Stimulated activated CD4-positive, alpha-beta T cell treated with anti-CD3 and anti-CD28 coated beads, Interleukin-1b, Interleukin-23, amount 100 ng/mL, for 24 hours (primary cell): Measurements from ENCODE around the gene MEGF6.

Experiments
- DNase-seq, 4 experiments: peaks; one replicate each; pipeline ENCODE4 v3.0.0-alpha.2; 2020; ENCODE audit warnings: low read depth in 4 of 4, low spot score in 1 of 4

Gene MEGF6

GRCh38 chr1:3560251-3560871 is 50.9 kb downstream of the MEGF6 start:
- DNase-seq: no peak

GRCh38 chr1:3558036-3558726 is 53.1 kb downstream of the MEGF6 start:
- no peak for DNase-seq

- DNase-seq: no peak
These were observed 53.9 kb downstream of the MEGF6 start for GRCh38 chr1:3557366-3557765.

- no peak for DNase-seq
These were observed 55.0 kb downstream of the MEGF6 start for GRCh38 chr1:3556336-3556735.

GRCh38 chr1:3555131-3555920 is 56.0 kb downstream of the MEGF6 start:
- DNase-seq: no peak

- no peak for DNase-seq
These were observed 57.4 kb downstream of the MEGF6 start for GRCh38 chr1:3553940-3554223.

- no peak for DNase-seq
These were observed 58.0 kb downstream of the MEGF6 start for GRCh38 chr1:3553166-3553939.

- DNase-seq: no peak
These were observed 58.6 kb downstream of the MEGF6 start for GRCh38 chr1:3552751-3553150.

GRCh38 chr1:3552176-3552575 is 59.1 kb downstream of the MEGF6 start:
- no peak for DNase-seq

GRCh38 chr1:3551711-3552110 is 59.6 kb downstream of the MEGF6 start:
- no peak for DNase-seq

- no peak for DNase-seq
These were observed 60.0 kb downstream of the MEGF6 start for GRCh38 chr1:3551290-3551678.

- DNase-seq: no peak
These were observed 60.6 kb downstream of the MEGF6 start for GRCh38 chr1:3550511-3551289.

- no peak for DNase-seq
These were observed 62.4 kb downstream of the MEGF6 start for GRCh38 chr1:3548895-3549294.

- no peak for DNase-seq
These were observed 63.0 kb downstream of the MEGF6 start for GRCh38 chr1:3548156-3548893.

GRCh38 chr1:3547055-3548005 is 64.0 kb downstream of the MEGF6 start:
- no peak for DNase-seq

- no peak for DNase-seq
These were observed 65.3 kb downstream of the MEGF6 start for GRCh38 chr1:3546048-3546384.

GRCh38 chr1:3545363-3546047 is 65.8 kb downstream of the MEGF6 start:
- no peak for DNase-seq

- DNase-seq: no peak
These were observed 67.0 kb downstream of the MEGF6 start for GRCh38 chr1:3544040-3544977.
